G401.6 (cell line): ENCODE results near the gene WAPL.
"Not testable (repeated sequence)": the region's sequence is repeated elsewhere in the genome, so short reads cannot be mapped to it uniquely, and the experiment has no call there.

ENCODE experiments used
- FAIRE-seq: peaks from 2 replicates; lab custom pipeline; 2012; peaks lifted over from hg19 to GRCh38; lab: Jason Lieb, UNC

WAPL gene

GRCh38 chr10:86409183-86409582 lies 112.4 kb downstream of the WAPL start:
- no peak for FAIRE-seq

GRCh38 chr10:86403183-86403797 lies 118.3 kb downstream of the WAPL start:
- FAIRE-seq = no peak

- FAIRE-seq = no peak
Measured at GRCh38 chr10:86402283-86402941, 119.2 kb downstream of the WAPL start.

GRCh38 chr10:86401588-86402282 lies 119.9 kb downstream of the WAPL start:
- no peak for FAIRE-seq

- no peak for FAIRE-seq
Measured at GRCh38 chr10:86400705-86401587, 120.6 kb downstream of the WAPL start.

- FAIRE-seq = peak; percentile 88
Measured at GRCh38 chr10:86399879-86400704, 121.5 kb downstream of the WAPL start.

GRCh38 chr10:86399514-86399878 lies 122.1 kb downstream of the WAPL start:
- no peak for FAIRE-seq

GRCh38 chr10:86397120-86397519 lies 124.5 kb downstream of the WAPL start:
- FAIRE-seq = no peak

GRCh38 chr10:86393862-86394455 lies 127.6 kb downstream of the WAPL start:
- no peak for FAIRE-seq

GRCh38 chr10:86393362-86393761 lies 128.2 kb downstream of the WAPL start:
- no peak for FAIRE-seq

GRCh38 chr10:86392723-86393094 lies 128.9 kb downstream of the WAPL start:
- FAIRE-seq = no peak

GRCh38 chr10:86391986-86392722 lies 129.4 kb downstream of the WAPL start:
- FAIRE-seq = no peak

GRCh38 chr10:86391236-86391840 lies 130.3 kb downstream of the WAPL start:
- no peak for FAIRE-seq

GRCh38 chr10:86390337-86391120 lies 131.1 kb downstream of the WAPL start:
- no peak for FAIRE-seq

- no peak for FAIRE-seq
Measured at GRCh38 chr10:86389441-86390193, 132.0 kb downstream of the WAPL start.

- FAIRE-seq = not testable (repeated sequence)
Measured at GRCh38 chr10:86389109-86389440, 132.5 kb downstream of the WAPL start.

GRCh38 chr10:86388119-86388704 lies 133.4 kb downstream of the WAPL start:
- no peak for FAIRE-seq

- no peak for FAIRE-seq
Measured at GRCh38 chr10:86387178-86387794, 134.3 kb downstream of the WAPL start.
